Adrenal gland (tissue), 12 donors: ENCODE measurements around the gene KLF11. TPM values are rescaled to one million over a fixed set of nuclear protein-coding genes. Genes with fewer than 3 reads are reported as not detected.
A peak's percentile ranks its signal among the peaks of the same experiment; 100 is the strongest.

Source experiments
- DNase-seq, 7 donors: peaks; one replicate each; pipeline ENCODE4 v3.0.0-alpha.2; 2019 to 2020
- H3K27ac ChIP-seq, 5 donors: fragments of 200-600 bp; sonication (generic) in 4 of 5; 1 replicate in 3 of 5; 2 replicates in 2 of 5; pipeline versions ENCODE4 v1.5.1 to v1.8.0; 2016 to 2020; ENCODE audit warnings: mild to moderate bottlenecking in 1 of 5
- H3K27me3 ChIP-seq: fragments of 200-600 bp; 2 replicates; pipeline ENCODE4 v1.8.0; 2021
- H3K36me3 ChIP-seq, 2 donors: fragments of 200-600 bp; replicated peaks in 1 of 2; 1 replicate in 1 of 2; 2 replicates in 1 of 2; pipeline versions ENCODE4 v1.5.1 to v1.8.0; 2018 to 2022
- H3K4me1 ChIP-seq, 2 donors: fragments of 200-600 bp; replicated peaks in 1 of 2; 1 replicate in 1 of 2; 2 replicates in 1 of 2; pipeline versions ENCODE4 v1.5.1 to v1.8.0; 2018 to 2021
- H3K4me3 ChIP-seq, 4 donors: fragments of 200-600 bp; sonication (generic) in 3 of 4; one replicate each; pipeline ENCODE4 v1.5.1; 2016 to 2018
- H3K9me3 ChIP-seq, 3 donors: fragments of 200-600 bp; sonication (generic) in 1 of 3; replicated peaks in 1 of 3; 1 replicate in 2 of 3; 2 replicates in 1 of 3; pipeline versions ENCODE4 v1.5.1 to v1.8.0; 2016 to 2021
- POLR2A ChIP-seq, 2 donors: fragments of 450-650 bp; IDR thresholded peaks; one replicate each; pipeline ENCODE4 v1.6.1; 2017; ENCODE audit warnings: antibody characterized with exemption in 2 of 2, mild to moderate bottlenecking in 2 of 2, moderate library complexity in 1 of 2
- WGBS, 4 donors: extraction: QIAGEN DNeasy Blood & Tissue Kit in 2 of 4; methylation state at CpG; one replicate each; pipeline versions ENCODE4 v1.1.5 to v1.1.7; 2013 to 2017; 5-methylcytosine and 5-hydroxymethylcytosine counted together
- intact Hi-C, 2 donors: fragments of 100-400 bp; cut with DNase I; formaldehyde crosslinking; loops; one replicate each; pipeline versions ENCODE4 v1.14.1 to v1.15.0; 2022 to 2023
- polyA plus RNA-seq, 3 donors: library from polyadenylated mRNA; stranded (reverse); fragments of 200-250 nt in 2 of 3; fragments of 350-450 nt in 1 of 3; fragmentation: Illumina TruSeq in 1 of 3; extraction: RNeasy Lipid Tissue Mini Kit (QIAGEN cat#74804) in 1 of 3; gene quantifications; one replicate each; pipeline ENCODE4 v1.2.3, GENCODE V29; 2013 to 2014
- total RNA-seq, 9 donors: library from RNA; depleted of rRNA in 4 of 9; stranded (reverse); fragments of >200 nt in 4 of 9; fragments of 120-200 nt in 1 of 9; fragmentation: NEBNext Ultra II Directional in 1 of 9; extraction: Animal tissue kit (Norgen Biotek cat#: 25700) in 1 of 9; gene quantifications; one replicate each; pipeline versions ENCODE4 v1.1.0 to v1.2.4, GENCODE V29; 2013 to 2023
- TF ChIP-seq, protein P1 (sequence below), 6 experiments: fragments of 450-650 bp in 4 of 6; fragments of 200-600 bp in 2 of 6; sonication (generic) in 1 of 6; IDR thresholded peaks; 1 replicate in 5 of 6; 2 replicates in 1 of 6; pipeline versions ENCODE4 v1.5.1 to v1.8.0; 2016 to 2021; ENCODE audit warnings: antibody characterized with exemption in 6 of 6, mild to moderate bottlenecking in 2 of 6, moderate library complexity in 1 of 6
- donor health status: healthy with polysubstance abuse.
- donor health status: Bipolar disorder and iron deficiency.
- donor health status: DM: yes; HTN: yes; CAD: no.
- donor health status: DM: no; HTN: no; CAD: no.
- donor health status: DM: no; HTN: no; CAD: no.
- donor health status: DM: yes; HTN: yes; CAD: no.

The KLF11 gene
- total and polyA plus RNA-seq, 12 donors: 6.8 to 75.7 (median 26.1) TPM

DNA sequence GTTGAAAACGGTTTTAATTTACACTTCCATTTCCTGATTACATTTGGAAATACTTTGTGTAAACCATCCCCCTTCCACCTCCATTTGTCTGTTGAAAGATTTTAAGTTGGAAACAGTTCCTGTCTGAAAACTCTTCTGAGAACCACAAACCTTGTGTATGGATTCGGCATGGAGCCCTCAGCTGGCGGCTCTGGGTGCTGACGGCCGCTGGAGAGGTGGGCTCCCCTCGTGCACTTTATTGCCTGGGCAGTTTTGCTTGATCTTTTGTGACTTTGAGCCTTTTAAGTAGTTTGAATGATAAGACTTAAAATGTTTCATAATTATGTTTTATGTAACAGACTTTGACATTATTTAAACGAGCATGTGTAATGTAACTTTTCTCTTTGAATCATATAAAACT, 11.1 kb downstream of the KLF11 start:
- H3K27ac ChIP-seq: no peak overlapping the region
- no peaks in the 10 kb centered on the region for H3K27me3 ChIP-seq
- peaks cover 0 to 15% of the 10 kb centered on the region in 2 donors for H3K4me1 ChIP-seq
- H3K36me3 ChIP-seq: peaks cover 0 to 27% of the 10 kb centered on the region in 2 donors
- H3K9me3 ChIP-seq: no peaks in the 10 kb centered on the region
- WGBS, 4 donors: 67 to 79% (median 77%) methylated on average over 7 of the region's 7 CpGs
- DNase-seq: no peak
- no peak overlapping the region for H3K4me3 ChIP-seq
- intact Hi-C loops: loop anchor here in 1 of 2 donors (10.0 kb wide), 1 partner anchor 240 kb away; no protein-coding TSS in a partner anchor
- no peak for TF ChIP-seq POLR2A (IDR thresholded peaks at IDR 0.05)
- TF ChIP-seq, protein P1, sequence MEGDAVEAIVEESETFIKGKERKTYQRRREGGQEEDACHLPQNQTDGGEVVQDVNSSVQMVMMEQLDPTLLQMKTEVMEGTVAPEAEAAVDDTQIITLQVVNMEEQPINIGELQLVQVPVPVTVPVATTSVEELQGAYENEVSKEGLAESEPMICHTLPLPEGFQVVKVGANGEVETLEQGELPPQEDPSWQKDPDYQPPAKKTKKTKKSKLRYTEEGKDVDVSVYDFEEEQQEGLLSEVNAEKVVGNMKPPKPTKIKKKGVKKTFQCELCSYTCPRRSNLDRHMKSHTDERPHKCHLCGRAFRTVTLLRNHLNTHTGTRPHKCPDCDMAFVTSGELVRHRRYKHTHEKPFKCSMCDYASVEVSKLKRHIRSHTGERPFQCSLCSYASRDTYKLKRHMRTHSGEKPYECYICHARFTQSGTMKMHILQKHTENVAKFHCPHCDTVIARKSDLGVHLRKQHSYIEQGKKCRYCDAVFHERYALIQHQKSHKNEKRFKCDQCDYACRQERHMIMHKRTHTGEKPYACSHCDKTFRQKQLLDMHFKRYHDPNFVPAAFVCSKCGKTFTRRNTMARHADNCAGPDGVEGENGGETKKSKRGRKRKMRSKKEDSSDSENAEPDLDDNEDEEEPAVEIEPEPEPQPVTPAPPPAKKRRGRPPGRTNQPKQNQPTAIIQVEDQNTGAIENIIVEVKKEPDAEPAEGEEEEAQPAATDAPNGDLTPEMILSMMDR (IDR thresholded peaks at IDR 0.05): no peak

DNA sequence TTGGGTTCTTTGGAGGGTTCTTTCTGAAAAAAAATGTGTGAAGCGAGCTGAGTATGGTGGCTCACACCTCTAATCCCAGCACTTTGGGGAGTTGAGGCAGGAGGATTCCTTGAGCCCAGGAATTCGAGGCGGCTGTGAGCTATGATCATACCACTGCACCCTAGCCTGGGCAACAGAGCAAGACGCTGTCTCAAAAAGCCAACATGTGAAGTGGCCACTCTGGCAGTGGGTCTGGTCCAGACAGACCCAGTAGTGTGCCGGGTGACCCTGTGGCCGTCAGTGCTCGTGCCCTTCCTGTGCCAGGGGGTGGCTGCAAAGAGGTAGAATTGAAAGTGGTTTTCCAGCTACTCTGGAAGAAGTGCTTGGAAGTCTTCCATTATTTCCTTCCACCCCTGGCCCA, 11.6 kb downstream of the KLF11 start:
- Histone ChIP-seq H3K27me3 (no peaks in the 10 kb centered on the region), H3K36me3 (peaks cover 0 to 25% of the 10 kb centered on the region in 2 donors), H3K9me3 (no peaks in the 10 kb centered on the region), H3K4me1 (peaks cover 0 to 10% of the 10 kb centered on the region in 2 donors), H3K4me3 (no peak overlapping the region), H3K27ac (no peak overlapping the region)
- WGBS, 4 donors: 84 to 96% (median 89%) methylated on average over 7 of the region's 7 CpGs
- DNase-seq: no peak
- TF ChIP-seq, protein P1 (IDR thresholded peaks at IDR 0.05): no peak
- TF ChIP-seq POLR2A (IDR thresholded peaks at IDR 0.05): no peak
- intact Hi-C loops: loop anchor here in 1 of 2 donors (10.0 kb wide), 1 partner anchor 240 kb away; no protein-coding TSS in a partner anchor

DNA sequence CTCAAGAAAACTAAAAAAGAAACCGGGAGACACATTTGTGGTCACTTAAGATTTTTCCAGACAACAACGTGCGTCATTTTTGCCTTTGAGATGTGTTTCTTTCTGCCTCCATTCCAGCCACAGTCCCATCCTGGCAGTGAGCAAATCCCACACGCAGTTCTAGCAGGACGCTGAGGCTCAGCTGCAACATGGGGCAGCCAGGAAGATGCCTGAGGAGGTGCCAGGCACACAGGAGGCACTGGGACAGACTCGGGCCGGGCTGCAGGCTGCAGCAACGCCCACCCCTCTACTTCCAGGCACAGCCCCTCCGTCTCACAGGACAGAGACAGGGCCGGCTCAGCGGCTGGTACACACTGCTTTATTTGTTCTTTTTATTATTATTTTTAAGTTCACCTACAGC, 13.1 kb downstream of the KLF11 start:
- 83 to 87% (median 86%) methylated on average over 11 of the region's 11 CpGs for WGBS, 4 donors
- intact Hi-C loops: loop anchor here in 1 of 2 donors (10.0 kb wide), 1 partner anchor 242 kb away; no protein-coding TSS in a partner anchor
- Histone ChIP-seq H3K9me3 (no peaks in the 10 kb centered on the region), H3K4me1 (peaks cover 0 to 10% of the 10 kb centered on the region in 2 donors), H3K36me3 (peaks cover 0 to 25% of the 10 kb centered on the region in 2 donors), H3K4me3 (no peak overlapping the region), H3K27ac (no peak overlapping the region), H3K27me3 (no peaks in the 10 kb centered on the region)
- no peak for TF ChIP-seq POLR2A (IDR thresholded peaks at IDR 0.05)
- no peak for DNase-seq

DNA sequence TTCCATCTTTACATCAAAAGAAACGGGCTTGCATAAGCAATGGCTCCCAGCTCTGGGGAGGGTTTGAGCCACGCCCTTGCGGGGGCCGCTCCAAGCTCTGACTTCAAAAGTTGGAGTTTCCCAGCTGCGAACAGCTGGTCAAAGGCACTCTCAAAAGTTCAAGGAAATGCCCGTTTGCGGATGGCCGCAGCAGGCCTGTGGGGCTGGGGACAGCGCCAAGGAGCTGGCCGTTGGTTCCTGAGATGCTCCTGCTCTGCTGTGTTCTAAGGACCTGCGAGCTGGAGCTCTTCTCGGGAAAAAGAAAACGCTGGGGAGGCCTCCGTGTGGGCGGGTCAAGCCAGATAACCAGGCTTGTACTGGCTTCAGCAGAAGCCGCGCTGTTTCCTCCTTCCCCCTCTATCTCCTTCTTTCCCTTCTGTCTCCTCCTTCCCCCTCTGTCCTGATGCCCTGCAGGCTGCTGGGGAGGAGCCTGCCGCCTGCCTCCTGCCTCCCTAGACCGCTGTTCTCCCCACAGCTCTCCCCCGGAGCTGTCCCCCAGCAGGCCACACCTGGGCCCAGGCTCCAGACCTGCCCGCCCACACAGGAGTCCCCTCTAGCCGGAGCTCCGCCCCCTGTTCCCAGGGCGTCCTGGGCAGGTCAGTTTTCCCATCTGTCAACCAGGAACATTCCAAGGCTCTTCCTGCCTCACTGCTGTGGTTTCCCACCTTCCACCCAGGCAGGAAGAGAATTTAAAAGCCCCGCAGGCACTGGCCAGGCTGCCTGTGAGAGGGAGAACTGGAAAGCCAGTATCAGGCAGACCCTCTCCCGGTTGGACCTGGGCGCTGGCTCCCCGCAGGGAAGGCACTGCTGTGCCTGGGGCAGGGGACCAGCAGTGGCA, 14.1 kb downstream of the KLF11 start:
- peaks cover 0 to 10% of the 10 kb centered on the region in 2 donors for H3K4me1 ChIP-seq
- no peaks in the 10 kb centered on the region for H3K27me3 ChIP-seq
- intact Hi-C loops: loop anchor here in 1 of 2 donors (10.0 kb wide), 1 partner anchor 243 kb away; no protein-coding TSS in a partner anchor
- peak overlapping the region in 1 of 4 donors; percentile 28 for H3K4me3 ChIP-seq
- H3K36me3 ChIP-seq: peaks cover 0 to 16% of the 10 kb centered on the region in 2 donors
- DNase-seq: peak in 6 of 7 donors; percentile 54 to 72 (median 64)
- TF ChIP-seq POLR2A (IDR thresholded peaks at IDR 0.05): no peak
- TF ChIP-seq, protein P1 (IDR thresholded peaks at IDR 0.05): no peak
- 9 to 24% (median 19%) methylated on average over 21 to 28 of the region's 28 CpGs for WGBS, 4 donors
- peak overlapping the region in 3 of 5 donors; percentile 17 to 70 (median 56) for H3K27ac ChIP-seq
- H3K9me3 ChIP-seq: no peaks in the 10 kb centered on the region
